22Rv1 (cell line): ENCODE measurements around the gene PMS2.
"Not testable (repeated sequence)": the region's sequence is repeated elsewhere in the genome, so short reads cannot be mapped to it uniquely, and the experiment has no call there.

Source experiments
- CTCF ChIP-seq: fragments of 450-650 bp; IDR thresholded peaks from 2 replicates; pipeline ENCODE4 v1.5.1; 2017; ENCODE audit warnings: mild to moderate bottlenecking
- ZFX ChIP-seq: fragments of 450-650 bp; IDR thresholded peaks from 2 replicates; pipeline ENCODE4 v1.6.1; 2017; ENCODE audit warnings: antibody characterized with exemption, borderline replicate concordance

- not testable (repeated sequence) for TF ChIP-seq CTCF, ZFX
Measured at GRCh38 chr7:5979680-5980314, 29.1 kb downstream of the PMS2 start.
